ENCODE results near the gene MAGEA9.

The MAGEA9 gene

DNA sequence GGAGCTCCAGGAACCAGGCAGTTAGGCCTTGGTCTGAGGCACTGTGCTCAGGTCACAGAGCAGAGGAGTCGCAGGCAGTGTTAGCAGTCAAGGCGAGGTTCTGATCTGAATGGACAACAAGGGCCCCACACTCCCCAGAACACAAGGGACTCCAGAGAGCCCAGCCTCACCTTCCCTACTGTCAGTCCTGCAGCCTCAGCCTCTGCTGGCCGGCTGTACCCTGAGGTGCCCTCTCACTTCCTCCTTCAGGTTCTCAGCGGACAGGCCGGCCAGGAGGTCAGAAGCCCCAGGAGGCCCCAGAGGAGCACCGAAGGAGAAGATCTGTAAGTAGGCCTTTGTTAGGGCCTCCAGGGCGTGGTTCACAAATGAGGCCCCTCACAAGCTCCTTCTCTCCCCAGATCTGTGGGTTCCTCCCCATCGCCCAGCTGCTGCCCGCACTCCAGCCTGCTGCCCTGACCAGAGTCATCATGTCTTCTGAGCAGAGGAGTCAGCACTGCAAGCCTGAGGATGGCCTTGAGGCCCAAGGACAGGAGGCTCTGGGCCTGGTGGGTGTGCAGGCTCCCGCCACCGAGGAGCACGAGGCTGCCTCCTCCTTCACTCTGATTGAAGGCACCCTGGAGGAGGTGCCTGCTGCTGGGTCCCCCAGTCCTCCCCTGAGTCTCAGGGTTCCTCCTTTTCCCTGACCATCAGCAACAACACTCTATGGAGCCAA lies 26.2 kb downstream of the MAGEA9 start:
- TF ChIP-seq, protein P1, sequence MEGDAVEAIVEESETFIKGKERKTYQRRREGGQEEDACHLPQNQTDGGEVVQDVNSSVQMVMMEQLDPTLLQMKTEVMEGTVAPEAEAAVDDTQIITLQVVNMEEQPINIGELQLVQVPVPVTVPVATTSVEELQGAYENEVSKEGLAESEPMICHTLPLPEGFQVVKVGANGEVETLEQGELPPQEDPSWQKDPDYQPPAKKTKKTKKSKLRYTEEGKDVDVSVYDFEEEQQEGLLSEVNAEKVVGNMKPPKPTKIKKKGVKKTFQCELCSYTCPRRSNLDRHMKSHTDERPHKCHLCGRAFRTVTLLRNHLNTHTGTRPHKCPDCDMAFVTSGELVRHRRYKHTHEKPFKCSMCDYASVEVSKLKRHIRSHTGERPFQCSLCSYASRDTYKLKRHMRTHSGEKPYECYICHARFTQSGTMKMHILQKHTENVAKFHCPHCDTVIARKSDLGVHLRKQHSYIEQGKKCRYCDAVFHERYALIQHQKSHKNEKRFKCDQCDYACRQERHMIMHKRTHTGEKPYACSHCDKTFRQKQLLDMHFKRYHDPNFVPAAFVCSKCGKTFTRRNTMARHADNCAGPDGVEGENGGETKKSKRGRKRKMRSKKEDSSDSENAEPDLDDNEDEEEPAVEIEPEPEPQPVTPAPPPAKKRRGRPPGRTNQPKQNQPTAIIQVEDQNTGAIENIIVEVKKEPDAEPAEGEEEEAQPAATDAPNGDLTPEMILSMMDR (conservative IDR thresholded peaks at IDR 0.05) = no peak
- no peak overlapping the region for H3K27ac ChIP-seq

DNA sequence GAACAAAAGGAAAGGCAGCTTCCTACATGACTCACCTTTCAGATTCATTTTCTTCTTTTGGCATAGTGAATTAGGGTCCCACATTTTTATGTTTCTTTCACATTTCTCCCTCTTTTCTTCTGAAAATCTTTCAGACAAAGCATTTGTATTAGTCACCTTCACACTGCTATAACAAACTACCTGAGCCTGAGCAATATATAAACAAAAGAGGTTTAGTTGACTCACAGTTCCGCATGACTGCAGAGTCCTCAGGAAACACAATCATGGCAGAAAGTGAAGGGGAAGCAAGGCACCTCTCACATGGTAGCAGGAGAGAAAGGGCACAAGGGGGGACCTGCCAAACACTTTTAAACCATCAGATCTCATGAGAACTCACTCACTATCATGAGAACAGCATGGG lies 36.9 kb downstream of the MAGEA9 start:
- TF ChIP-seq, protein P1 (conservative IDR thresholded peaks at IDR 0.05) = no peak
- no peak overlapping the region for H3K27ac ChIP-seq

DNA sequence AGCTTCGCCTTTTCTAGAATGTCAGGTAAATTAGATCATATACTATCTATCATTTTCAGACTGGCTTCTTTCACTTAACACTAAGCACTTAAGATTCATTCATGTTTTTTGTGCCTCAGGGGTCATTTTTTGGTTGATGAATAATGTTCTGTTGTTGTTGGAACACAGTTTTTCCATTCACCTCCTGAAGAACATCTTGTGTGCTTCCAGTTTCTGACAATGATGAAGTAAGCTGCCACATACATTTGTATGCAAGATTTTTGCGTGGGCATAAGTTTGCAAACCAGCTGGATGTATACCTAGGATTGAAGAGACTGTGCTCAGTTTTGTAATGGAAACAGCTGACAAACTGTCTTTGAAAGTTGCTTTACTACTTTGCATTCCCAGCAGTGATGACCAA lies 37.6 kb downstream of the MAGEA9 start:
- TF ChIP-seq, protein P1 (conservative IDR thresholded peaks at IDR 0.05) = no peak
- no peak overlapping the region for H3K27ac ChIP-seq

DNA sequence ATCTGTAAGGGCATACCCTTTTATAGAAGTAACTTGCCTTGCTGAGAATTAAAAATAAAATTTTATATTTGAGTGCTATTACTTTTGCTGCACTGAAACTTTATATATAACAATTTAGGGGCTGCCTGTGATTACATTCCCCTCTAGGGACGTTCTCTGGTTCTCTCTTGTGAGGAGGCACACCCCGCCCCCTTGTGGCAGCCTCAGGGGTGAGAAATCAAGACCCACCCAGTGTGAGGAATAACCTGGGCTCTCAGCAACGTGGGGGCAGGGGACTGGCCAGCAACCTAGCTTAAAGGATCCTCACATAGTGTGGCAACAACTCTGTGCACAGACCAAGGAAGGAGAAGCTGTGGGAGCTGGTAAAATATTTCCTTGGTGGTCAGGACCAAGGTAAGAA lies 43.7 kb downstream of the MAGEA9 start:
- TF ChIP-seq, protein P1 (conservative IDR thresholded peaks at IDR 0.05) = peak; percentile 74
- no peak overlapping the region for H3K27ac ChIP-seq

DNA sequence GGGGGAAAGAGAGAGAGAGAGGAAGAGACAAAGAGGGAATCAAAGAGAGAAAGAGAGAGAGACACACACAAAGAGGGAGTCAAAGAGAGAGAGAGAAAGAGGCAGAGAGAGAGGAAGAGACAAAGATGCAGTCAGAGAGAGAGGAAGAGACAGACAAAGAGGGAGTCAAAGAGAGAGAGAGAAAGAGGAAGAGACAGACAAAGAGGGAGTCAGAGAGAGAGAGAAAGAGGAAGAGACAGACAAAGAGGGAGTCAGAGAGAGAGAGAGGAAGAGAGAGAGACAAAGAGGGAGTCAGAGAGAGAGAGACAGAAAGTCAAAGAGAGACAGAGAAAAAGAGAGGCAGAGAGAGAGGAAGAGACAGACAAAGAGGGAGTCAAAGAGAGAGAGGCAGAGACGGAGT lies 45.5 kb downstream of the MAGEA9 start:
- no peak overlapping the region for H3K27ac ChIP-seq
- TF ChIP-seq, protein P1 (conservative IDR thresholded peaks at IDR 0.05) = no peak

DNA sequence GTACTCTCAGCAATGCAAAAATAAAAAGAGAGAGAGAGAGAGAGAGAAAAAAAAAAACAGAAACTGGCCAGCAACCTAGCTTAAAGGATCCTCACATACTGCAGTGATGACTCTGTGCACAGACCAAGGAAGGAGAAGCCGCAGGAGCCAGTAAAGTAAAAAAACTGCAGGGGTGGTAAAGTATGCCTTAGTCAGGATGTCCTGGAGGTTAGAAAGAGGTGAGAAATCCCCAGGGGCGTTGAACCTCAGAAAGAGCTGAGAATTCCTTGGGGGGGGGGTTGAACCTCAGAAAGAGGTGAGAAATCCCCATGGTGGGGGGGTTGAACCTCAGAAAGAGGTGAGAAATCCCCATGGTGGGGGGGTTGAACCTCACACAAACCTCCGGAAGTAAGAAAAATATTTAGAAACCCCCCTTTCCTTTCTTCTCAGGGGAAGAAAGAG lies 48.0 kb downstream of the MAGEA9 start:
- H3K27ac ChIP-seq = no peak overlapping the region
- TF ChIP-seq, protein P1 (conservative IDR thresholded peaks at IDR 0.05) = no peak

DNA sequence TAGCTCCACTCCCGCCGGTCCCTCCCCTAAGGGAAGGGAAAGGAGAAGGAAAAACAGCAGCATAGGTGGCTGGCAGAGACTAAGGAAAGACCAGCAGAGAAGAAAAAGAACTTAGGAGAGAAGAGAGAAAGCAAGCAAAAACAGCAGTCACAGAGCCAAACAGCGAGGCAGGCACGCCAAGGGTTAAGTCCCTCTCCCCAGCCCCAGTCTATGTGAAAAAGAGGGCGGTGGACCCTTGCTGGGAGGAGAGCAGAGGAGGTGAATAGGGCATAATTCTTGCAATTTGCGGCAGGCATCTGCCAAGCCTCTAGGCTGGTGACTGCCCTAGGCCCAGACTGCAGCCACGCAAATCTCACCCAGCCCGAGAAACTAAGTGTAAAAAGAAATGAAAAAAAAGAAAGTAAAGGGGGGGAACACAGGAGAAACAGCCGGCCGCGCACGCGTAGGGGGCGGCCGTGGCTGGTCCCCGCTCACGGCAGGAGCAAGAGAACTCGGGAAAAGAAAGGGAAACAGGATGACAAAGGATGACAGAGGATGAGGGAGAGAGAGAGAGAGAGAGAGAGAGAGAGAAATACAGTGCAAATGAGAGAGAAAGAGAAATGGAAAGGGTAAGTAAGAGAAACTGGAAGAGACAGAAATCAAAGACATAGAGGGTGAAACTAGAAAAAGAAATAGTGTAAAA lies 48.6 kb downstream of the MAGEA9 start:
- no peak overlapping the region for H3K27ac ChIP-seq
- TF ChIP-seq, protein P1 (conservative IDR thresholded peaks at IDR 0.05) = no peak

Data from VCaP (cell line).